Kidney capillary endothelial cell (primary cell): ENCODE data around the gene ACVR2A.

Source experiments
- DNase-seq: peaks from one replicate; pipeline ENCODE4 v3.0.0-alpha.2; 2018; ENCODE audit warnings: low spot score

Gene ACVR2A

GRCh38 chr2:147844697-147845410 lies at the start of gene ACVR2A:
Gene ACVR2A (plus strand): TSS chr2:147845029. CDS start chr2:147845153, 124 bp downstream.
- peak; percentile 56 for DNase-seq

- DNase-seq: no peak
Observed at GRCh38 chr2:147800316-147800715, 44.5 kb upstream of the ACVR2A start.

GRCh38 chr2:147806846-147807245 lies 38.0 kb upstream of the ACVR2A start:
- DNase-seq: no peak

GRCh38 chr2:147808520-147808919 lies 36.3 kb upstream of the ACVR2A start:
- DNase-seq: no peak

- DNase-seq: no peak
Observed at GRCh38 chr2:147810883-147811765, 33.7 kb upstream of the ACVR2A start.

GRCh38 chr2:147818741-147819140 lies 26.1 kb upstream of the ACVR2A start:
- DNase-seq: no peak

- DNase-seq: no peak
Observed at GRCh38 chr2:147824620-147825019, 20.2 kb upstream of the ACVR2A start.

- no peak for DNase-seq
Observed at GRCh38 chr2:147826278-147827087, 18.3 kb upstream of the ACVR2A start.

GRCh38 chr2:147827088-147827375 lies 17.8 kb upstream of the ACVR2A start:
- DNase-seq: no peak

GRCh38 chr2:147829106-147829505 lies 15.7 kb upstream of the ACVR2A start:
- DNase-seq: peak; percentile 35

GRCh38 chr2:147836099-147836498 lies 8.7 kb upstream of the ACVR2A start:
- DNase-seq: no peak

GRCh38 chr2:147843391-147843863 lies 1.4 kb upstream of the ACVR2A start:
- DNase-seq: no peak

GRCh38 chr2:147843864-147844696 lies 749 bp upstream of the ACVR2A start:
- DNase-seq: peak; percentile 77

- no peak for DNase-seq
Observed at GRCh38 chr2:147845411-147845971, 662 bp downstream of the ACVR2A start.

- DNase-seq: no peak
Observed at GRCh38 chr2:147846412-147847081, 1.7 kb downstream of the ACVR2A start.

- DNase-seq: no peak
Observed at GRCh38 chr2:147847746-147848391, 3.0 kb downstream of the ACVR2A start.

GRCh38 chr2:147850838-147851237 lies 6.0 kb downstream of the ACVR2A start:
- no peak for DNase-seq

GRCh38 chr2:147851244-147851930 lies 6.6 kb downstream of the ACVR2A start:
- DNase-seq: no peak

GRCh38 chr2:147854557-147855134 lies 9.8 kb downstream of the ACVR2A start:
- no peak for DNase-seq
